ENCODE results near the gene NLRP6.
A peak's percentile ranks its signal among the peaks of the same experiment; 100 is the strongest.

Gene NLRP6

GRCh38 chr11:255816-256215 is 22.4 kb upstream of the NLRP6 start:
- DNase-seq = no peak

- no peak for DNase-seq
Observed at GRCh38 chr11:256952-257737, 21.1 kb upstream of the NLRP6 start.

GRCh38 chr11:257766-258493 is 20.3 kb upstream of the NLRP6 start:
- DNase-seq = no peak

- no peak for DNase-seq
Observed at GRCh38 chr11:259413-259812, 18.8 kb upstream of the NLRP6 start.

- DNase-seq = no peak
Observed at GRCh38 chr11:261624-262023, 16.6 kb upstream of the NLRP6 start.

- no peak for DNase-seq
Observed at GRCh38 chr11:266676-267439, 11.3 kb upstream of the NLRP6 start.

- no peak for DNase-seq
Observed at GRCh38 chr11:267491-267994, 10.7 kb upstream of the NLRP6 start.

- DNase-seq = peak in 8 of 56 donors; percentile 13 to 32 (median 22)
Observed at GRCh38 chr11:268716-269145, 9.5 kb upstream of the NLRP6 start.

- DNase-seq = no peak
Observed at GRCh38 chr11:269146-269890, 8.9 kb upstream of the NLRP6 start.

GRCh38 chr11:270451-271318 is 7.5 kb upstream of the NLRP6 start:
- DNase-seq = no peak

- DNase-seq = no peak
Observed at GRCh38 chr11:271319-271715, 6.9 kb upstream of the NLRP6 start.

GRCh38 chr11:272195-272930 is 5.8 kb upstream of the NLRP6 start:
- no peak for DNase-seq

- no peak for DNase-seq
Observed at GRCh38 chr11:272931-273198, 5.3 kb upstream of the NLRP6 start.

GRCh38 chr11:276219-276618 is 2.0 kb upstream of the NLRP6 start:
- DNase-seq = no peak

GRCh38 chr11:279040-279965 is 1.1 kb downstream of the NLRP6 start:
- no peak for DNase-seq

- no peak for DNase-seq
Observed at GRCh38 chr11:279966-280705, 1.9 kb downstream of the NLRP6 start.

- no peak for DNase-seq
Observed at GRCh38 chr11:280706-281485, 2.7 kb downstream of the NLRP6 start.
